Tibial artery (tissue), 4 donors: Measurements from ENCODE around the gene PSTK.

Experiments
- DNase-seq, 2 donors: peaks; one replicate each; pipeline ENCODE4 v3.0.0-alpha.2; 2019
- H3K27ac ChIP-seq, 2 donors: fragments of 200-600 bp; sonication (generic) in 1 of 2; 1 replicate in 1 of 2; 2 replicates in 1 of 2; pipeline ENCODE4 v1.5.1; 2018 to 2019; ENCODE audit warnings: mild to moderate bottlenecking in 1 of 2
- H3K27me3 ChIP-seq, 2 donors: fragments of 200-600 bp; sonication (generic) in 1 of 2; one replicate each; pipeline versions ENCODE4 v1.5.1 to v1.6.0; 2016 to 2019
- H3K36me3 ChIP-seq, 3 donors: fragments of 200-600 bp; sonication (generic) in 2 of 3; one replicate each; pipeline ENCODE4 v1.5.1; 2016 to 2019; ENCODE audit warnings: mild to moderate bottlenecking in 2 of 3
- H3K4me1 ChIP-seq, 4 donors: fragments of 200-600 bp; sonication (generic) in 2 of 4; 1 replicate in 3 of 4; 2 replicates in 1 of 4; pipeline ENCODE4 v1.5.1; 2016 to 2019
- H3K4me3 ChIP-seq, 2 donors: fragments of 200-600 bp; sonication (generic) in 1 of 2; 1 replicate in 1 of 2; 2 replicates in 1 of 2; pipeline ENCODE4 v1.5.1; 2018 to 2019; ENCODE audit warnings: mild to moderate bottlenecking in 2 of 2
- H3K9me3 ChIP-seq, 3 donors: fragments of 200-600 bp; sonication (generic) in 1 of 3; one replicate each; pipeline ENCODE4 v1.5.1; 2016 to 2019
- CTCF ChIP-seq, 2 experiments: fragments of 200-600 bp in 1 of 2; fragments of 450-650 bp in 1 of 2; IDR thresholded peaks; one replicate each; pipeline ENCODE4 v1.5.1; 2017 to 2019; ENCODE audit warnings: antibody characterized with exemption in 2 of 2, mild to moderate bottlenecking in 1 of 2, moderate library complexity in 1 of 2
- intact Hi-C: fragments of 100-400 bp; cut with DNase I; formaldehyde crosslinking; loops from one replicate; pipeline ENCODE4 v1.15.0; 2023; ENCODE audit warnings: low total_unique reads

PSTK gene

DNA sequence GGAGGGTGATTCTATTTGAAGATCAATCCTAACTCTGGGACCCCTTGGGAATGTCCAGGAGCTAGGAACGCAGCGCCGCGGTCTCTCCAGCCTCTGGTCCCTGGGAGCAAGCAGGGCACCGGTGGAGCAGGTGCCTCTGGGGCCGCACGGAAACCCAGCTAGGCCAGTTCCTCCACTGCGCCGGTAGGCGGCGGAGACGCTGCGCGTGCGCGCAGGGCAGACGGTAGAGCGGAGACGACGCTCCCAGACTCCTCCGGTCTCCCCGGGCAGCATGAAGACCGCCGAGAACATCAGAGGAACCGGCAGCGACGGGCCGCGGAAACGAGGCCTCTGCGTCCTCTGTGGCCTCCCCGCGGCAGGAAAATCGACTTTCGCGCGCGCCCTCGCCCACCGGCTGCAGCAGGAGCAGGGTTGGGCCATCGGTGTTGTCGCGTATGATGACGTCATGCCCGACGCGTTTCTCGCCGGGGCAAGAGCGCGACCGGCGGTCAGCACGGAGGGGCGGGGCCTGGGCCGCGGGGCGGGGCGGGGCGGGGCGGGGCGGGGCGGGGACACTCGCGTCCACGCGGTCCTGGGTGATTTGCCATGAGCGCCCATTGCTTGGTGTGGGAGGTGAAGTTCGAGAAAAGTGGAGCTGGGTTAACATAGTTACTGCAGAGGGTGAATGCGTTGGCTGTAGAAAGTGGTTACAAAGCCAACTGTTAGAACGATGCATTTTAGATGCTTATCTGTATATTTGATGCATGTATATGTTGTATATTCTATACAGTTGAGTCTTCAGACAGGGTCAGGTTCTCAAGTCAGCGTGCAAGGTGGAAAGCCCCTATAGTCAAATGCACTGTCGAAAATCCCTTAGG, at the start of gene PSTK:
TSS of gene PSTK (plus strand) at position 193 of the 857 bp plus-strand sequence. CDS start at position 272, 79 bp downstream.
- H3K27ac ChIP-seq = peak within 1 kb of the TSS; percentile 81 to 90
- DNase-seq = peak; percentile 85 to 93
- no peaks in the 10 kb centered on the region for H3K9me3 ChIP-seq
- intact Hi-C loops = loop anchor here (1.0 kb wide), 1 partner anchor 28 kb away; the partner anchor contains the start of gene IKZF5
- H3K4me3 ChIP-seq = peak within 1 kb of the TSS; percentile 64 to 88
- H3K4me1 ChIP-seq = peaks cover 0 to 13% (median 6%) of the 10 kb centered on the region in 4 donors
- no peaks in the 10 kb centered on the region for H3K27me3 ChIP-seq
- TF ChIP-seq CTCF (IDR thresholded peaks at IDR 0.05) = peak; percentile 96 to 99
- H3K36me3 ChIP-seq = peaks cover 0 to 7% (median 0%) of the 10 kb centered on the region in 3 donors

DNA sequence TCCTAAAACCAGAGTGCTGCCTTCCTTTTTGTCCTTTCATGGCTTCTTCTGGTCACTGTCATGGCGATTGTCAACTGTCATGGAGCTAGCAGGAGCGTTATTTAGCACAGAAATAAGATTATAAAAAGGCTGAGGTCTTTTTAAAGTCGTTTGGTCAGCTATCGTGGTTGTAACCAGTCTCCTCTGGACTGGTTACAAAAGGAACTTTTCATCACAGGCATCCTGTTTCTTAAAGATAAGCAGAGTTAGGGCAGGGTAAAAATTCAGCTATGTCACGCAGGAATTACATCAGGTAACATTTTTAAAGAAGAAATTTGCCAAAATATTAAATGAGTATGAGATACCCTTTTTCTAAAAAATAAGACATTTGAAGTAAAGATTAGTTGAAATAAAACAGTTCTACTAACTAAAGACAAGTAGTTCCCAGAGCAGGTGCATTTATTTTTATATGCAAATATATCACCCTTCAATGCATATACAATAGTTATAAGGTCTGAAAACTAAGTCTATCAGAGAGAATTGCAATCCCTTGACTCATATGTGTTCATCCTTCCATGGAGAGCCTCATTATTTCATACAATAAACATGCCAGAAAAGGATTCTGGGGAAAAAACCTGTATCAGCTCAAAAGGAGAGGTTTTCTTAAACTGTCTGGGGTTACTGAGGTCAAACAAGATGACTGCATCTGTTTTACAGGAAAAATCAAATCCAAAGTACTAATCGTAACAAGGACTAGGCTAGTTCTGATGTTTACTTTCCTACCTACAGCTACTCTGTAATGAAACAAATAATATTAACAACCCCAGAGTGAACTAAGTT, 48.9 kb upstream of the PSTK start:
- Histone ChIP-seq H3K9me3 (no peaks in the 10 kb centered on the region), H3K4me1 (no peaks in the 10 kb centered on the region), H3K4me3 (no peak overlapping the region), H3K27me3 (no peaks in the 10 kb centered on the region), H3K27ac (no peak overlapping the region), H3K36me3 (peaks cover 0 to 12% (median 4%) of the 10 kb centered on the region in 3 donors)
- TF ChIP-seq CTCF (IDR thresholded peaks at IDR 0.05) = no peak
- intact Hi-C loops = no loop called here
- no peak for DNase-seq

DNA sequence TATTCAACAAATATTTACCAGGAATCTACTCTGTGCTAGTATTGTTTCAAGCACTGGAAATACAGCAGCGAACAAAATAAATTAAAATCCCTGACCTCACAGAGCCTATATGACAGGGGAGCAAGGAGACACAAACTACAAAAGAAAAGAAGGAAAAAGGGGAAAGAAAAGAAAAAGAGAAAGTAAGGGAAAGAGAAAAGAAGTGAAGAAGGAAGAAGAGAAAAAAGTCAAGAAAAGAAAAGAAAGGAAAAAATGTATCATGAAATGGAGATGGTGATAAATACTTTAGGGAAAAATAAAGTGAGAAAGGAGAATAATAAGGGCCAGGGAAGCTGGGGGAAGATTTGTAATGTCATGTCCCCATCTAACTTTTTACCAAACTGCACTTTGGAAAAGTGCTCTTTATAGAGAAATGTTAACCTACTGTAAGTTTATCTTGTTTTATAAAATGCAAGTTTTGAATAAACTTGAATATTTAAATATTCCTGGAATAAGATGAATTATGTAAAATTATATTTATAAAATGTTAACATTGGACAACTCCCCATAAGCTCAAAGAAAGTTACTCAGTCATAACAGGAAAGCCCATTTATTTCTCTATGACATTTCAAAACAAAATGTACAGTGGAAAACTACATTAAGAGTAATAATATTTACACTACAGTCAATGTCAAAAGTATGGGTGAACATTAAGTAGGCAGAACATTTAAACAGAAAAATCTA, 40.9 kb upstream of the PSTK start:
- H3K4me3 ChIP-seq = no peak overlapping the region
- no peak for DNase-seq
- no peaks in the 10 kb centered on the region for H3K9me3 ChIP-seq
- intact Hi-C loops = no loop called here
- H3K27me3 ChIP-seq = no peaks in the 10 kb centered on the region
- peaks cover 0 to 4% (median 0%) of the 10 kb centered on the region in 4 donors for H3K4me1 ChIP-seq
- H3K27ac ChIP-seq = no peak overlapping the region
- TF ChIP-seq CTCF (IDR thresholded peaks at IDR 0.05) = no peak
- H3K36me3 ChIP-seq = peaks cover 14 to 28% (median 21%) of the 10 kb centered on the region in 3 donors

DNA sequence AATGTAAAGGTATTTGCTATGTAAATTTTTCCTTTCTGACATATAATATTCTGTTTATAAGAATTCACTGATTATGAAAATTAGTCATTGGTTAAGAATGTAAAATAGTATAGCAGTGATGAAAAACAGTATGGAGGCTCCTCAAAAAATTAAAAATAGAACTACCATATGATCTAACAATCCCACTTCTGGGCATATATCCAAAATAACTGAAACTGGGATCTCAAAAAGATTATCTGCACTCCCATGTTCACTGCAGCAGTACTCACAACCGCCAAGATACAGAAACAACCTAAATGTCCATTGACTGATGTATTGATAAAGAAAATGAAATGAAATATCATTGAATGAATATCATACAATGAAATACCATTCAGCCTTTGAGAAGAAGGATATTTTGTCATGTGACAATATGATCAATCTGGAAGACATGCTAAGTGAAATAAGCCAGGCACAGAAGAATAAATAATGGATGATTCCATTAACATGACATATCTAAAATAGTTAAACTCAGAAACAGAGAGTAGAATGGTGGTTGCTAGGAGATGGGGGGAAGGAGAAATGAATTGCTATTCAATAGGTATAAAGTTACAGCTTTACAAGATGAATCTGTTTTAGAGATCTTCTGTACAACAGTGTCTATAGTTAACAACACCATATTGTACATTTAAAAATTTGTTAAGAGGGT, 40.2 kb upstream of the PSTK start:
- peaks cover 0 to 4% (median 0%) of the 10 kb centered on the region in 4 donors for H3K4me1 ChIP-seq
- TF ChIP-seq CTCF (IDR thresholded peaks at IDR 0.05) = no peak
- intact Hi-C loops = no loop called here
- DNase-seq = no peak
- no peaks in the 10 kb centered on the region for H3K27me3 ChIP-seq
- peaks cover 14 to 28% (median 21%) of the 10 kb centered on the region in 3 donors for H3K36me3 ChIP-seq
- H3K27ac ChIP-seq = no peak overlapping the region
- no peaks in the 10 kb centered on the region for H3K9me3 ChIP-seq
- H3K4me3 ChIP-seq = no peak overlapping the region

GRCh38 chr10:122949296-122949695, 30.9 kb upstream of the PSTK start:
- Histone ChIP-seq H3K27me3 (no peaks in the 10 kb centered on the region), H3K36me3 (peaks cover 12 to 38% (median 25%) of the 10 kb centered on the region in 3 donors), H3K4me3 (no peak overlapping the region), H3K4me1 (peaks cover 0 to 21% (median 9%) of the 10 kb centered on the region in 4 donors), H3K27ac (no peak overlapping the region), H3K9me3 (no peaks in the 10 kb centered on the region)
- intact Hi-C loops = no loop called here
- no peak for DNase-seq
- no peak for TF ChIP-seq CTCF (IDR thresholded peaks at IDR 0.05)
